ENCODE measurements around the gene ARTN.

Gene ARTN

GRCh38 chr1:43961692-43962091 lies 28.1 kb downstream of the ARTN start:
- Histone ChIP-seq H2AFZ (ENCODE audit: low read depth, low read length) (no peak overlapping the region), H3K9ac (ENCODE audit: low read length) (no peak overlapping the region), H3K4me2 (ENCODE audit: low read length) (no peak overlapping the region), H3K36me3 (replicated peaks; ENCODE audit: low read depth, low read length) (no peaks in the 10 kb centered on the region), H3K27ac (ENCODE audit: low read length) (no peak overlapping the region), H3K4me1 (ENCODE audit: low read length) (no peaks in the 10 kb centered on the region), H3K27me3 (ENCODE audit: low read depth, low read length) (no peaks in the 10 kb centered on the region), H4K20me1 (ENCODE audit: insufficient read depth, low read length) (no peaks in the 10 kb centered on the region), H3K4me3 (ENCODE audit: low read length) (no peak overlapping the region), H3K9me3 (ENCODE audit: insufficient read depth, low read length) (no peaks in the 10 kb centered on the region), H3K79me2 (ENCODE audit: low read length) (no peaks in the 10 kb centered on the region)
- TF ChIP-seq EZH2phosphoT487 (IDR thresholded peaks at IDR 0.05; ENCODE audit: low read depth) = no peak
- no peak for TF ChIP-seq CTCF (IDR thresholded peaks at IDR 0.05; ENCODE audit: low read depth, low read length)

GRCh38 chr1:43962324-43962723 lies 28.7 kb downstream of the ARTN start:
- Histone ChIP-seq H2AFZ (ENCODE audit: low read depth, low read length) (no peak overlapping the region), H3K4me3 (ENCODE audit: low read length) (no peak overlapping the region), H3K79me2 (ENCODE audit: low read length) (no peaks in the 10 kb centered on the region), H4K20me1 (ENCODE audit: insufficient read depth, low read length) (no peaks in the 10 kb centered on the region), H3K4me2 (ENCODE audit: low read length) (no peak overlapping the region), H3K9ac (ENCODE audit: low read length) (no peak overlapping the region), H3K27me3 (ENCODE audit: low read depth, low read length) (no peaks in the 10 kb centered on the region), H3K36me3 (replicated peaks; ENCODE audit: low read depth, low read length) (no peaks in the 10 kb centered on the region), H3K9me3 (ENCODE audit: insufficient read depth, low read length) (no peaks in the 10 kb centered on the region), H3K4me1 (ENCODE audit: low read length) (no peaks in the 10 kb centered on the region), H3K27ac (ENCODE audit: low read length) (no peak overlapping the region)
- TF ChIP-seq CTCF (IDR thresholded peaks at IDR 0.05; ENCODE audit: low read depth, low read length) = no peak
- no peak for TF ChIP-seq EZH2phosphoT487 (IDR thresholded peaks at IDR 0.05; ENCODE audit: low read depth)

- H3K27ac ChIP-seq (ENCODE audit: low read length) = no peak overlapping the region
- no peaks in the 10 kb centered on the region for H3K9me3 ChIP-seq (ENCODE audit: insufficient read depth, low read length)
- H2AFZ ChIP-seq (ENCODE audit: low read depth, low read length) = no peak overlapping the region
- no peaks in the 10 kb centered on the region for H3K27me3 ChIP-seq (ENCODE audit: low read depth, low read length)
- H3K79me2 ChIP-seq (ENCODE audit: low read length) = no peaks in the 10 kb centered on the region
- H4K20me1 ChIP-seq (ENCODE audit: insufficient read depth, low read length) = no peaks in the 10 kb centered on the region
- TF ChIP-seq CTCF (IDR thresholded peaks at IDR 0.05; ENCODE audit: low read depth, low read length) (no peak), EZH2phosphoT487 (IDR thresholded peaks at IDR 0.05; ENCODE audit: low read depth) (no peak)
- no peak overlapping the region for H3K9ac ChIP-seq (ENCODE audit: low read length)
- H3K4me1 ChIP-seq (ENCODE audit: low read length) = no peaks in the 10 kb centered on the region
- H3K4me2 ChIP-seq (ENCODE audit: low read length) = no peak overlapping the region
- H3K4me3 ChIP-seq (ENCODE audit: low read length) = no peak overlapping the region
- no peaks in the 10 kb centered on the region for H3K36me3 ChIP-seq (replicated peaks; ENCODE audit: low read depth, low read length)
Measured at GRCh38 chr1:43963006-43963405, 29.4 kb downstream of the ARTN start.

- Histone ChIP-seq H3K27me3 (ENCODE audit: low read depth, low read length) (no peaks in the 10 kb centered on the region), H3K36me3 (replicated peaks; ENCODE audit: low read depth, low read length) (no peaks in the 10 kb centered on the region), H3K9ac (ENCODE audit: low read length) (no peak overlapping the region), H4K20me1 (ENCODE audit: insufficient read depth, low read length) (no peaks in the 10 kb centered on the region), H2AFZ (ENCODE audit: low read depth, low read length) (no peak overlapping the region), H3K9me3 (ENCODE audit: insufficient read depth, low read length) (no peaks in the 10 kb centered on the region), H3K79me2 (ENCODE audit: low read length) (no peaks in the 10 kb centered on the region), H3K4me3 (ENCODE audit: low read length) (no peak overlapping the region), H3K4me2 (ENCODE audit: low read length) (no peak overlapping the region), H3K4me1 (ENCODE audit: low read length) (no peaks in the 10 kb centered on the region), H3K27ac (ENCODE audit: low read length) (no peak overlapping the region)
- no peak for TF ChIP-seq CTCF (IDR thresholded peaks at IDR 0.05; ENCODE audit: low read depth, low read length)
- TF ChIP-seq EZH2phosphoT487 (IDR thresholded peaks at IDR 0.05; ENCODE audit: low read depth) = no peak
Measured at GRCh38 chr1:43963890-43964289, 30.3 kb downstream of the ARTN start.
